Loucy (cell line): ENCODE results near the gene RNASE11.
"Not testable (repeated sequence)": the region's sequence is repeated elsewhere in the genome, so short reads cannot be mapped to it uniquely, and the experiment has no call there.

Experiments
- H2AFZ ChIP-seq: fragments of 200-600 bp; sonication (generic); 2 replicates; pipeline ENCODE4 v1.6.0; 2016; ENCODE audit warnings: antibody characterized with exemption, mild to moderate bottlenecking, low read length, moderate library complexity
- H3F3A ChIP-seq: fragments of 200-600 bp; 2 replicates; pipeline ENCODE4 v1.6.0; 2016; ENCODE audit warnings: antibody characterized with exemption, low read depth, mild to moderate bottlenecking
- H3K27me3 ChIP-seq: fragments of 200-600 bp; sonication (generic); 2 replicates; pipeline ENCODE4 v1.6.1; 2014; ENCODE audit warnings: low read length, mild to moderate bottlenecking; ENCODE audit not compliant: insufficient read depth, poor library complexity, severe bottlenecking
- H3K36me3 ChIP-seq: fragments of 200-600 bp; sonication (generic); 2 replicates; pipeline ENCODE4 v1.6.1; 2016; ENCODE audit warnings: low read length; ENCODE audit not compliant: insufficient read depth
- H3K4me1 ChIP-seq: fragments of 200-600 bp; sonication (generic); 2 replicates; pipeline ENCODE4 v1.5.1; 2014; ENCODE audit warnings: low read length, mild to moderate bottlenecking; ENCODE audit not compliant: insufficient read depth, poor library complexity, severe bottlenecking
- H3K4me2 ChIP-seq: fragments of 200-600 bp; sonication (generic); 2 replicates; pipeline ENCODE4 v1.6.0; 2014; ENCODE audit warnings: antibody characterized with exemption, low read length, low read depth, mild to moderate bottlenecking; ENCODE audit not compliant: poor library complexity, severe bottlenecking
- H3K4me3 ChIP-seq: fragments of 200-600 bp; sonication (generic); 2 replicates; pipeline ENCODE4 v1.5.1; 2014; ENCODE audit warnings: low read length, mild to moderate bottlenecking, mixed read lengths; ENCODE audit not compliant: poor library complexity, severe bottlenecking
- H3K79me2 ChIP-seq: fragments of 200-600 bp; sonication (generic); 2 replicates; pipeline ENCODE4 v1.6.1; 2014; ENCODE audit warnings: low read length; ENCODE audit not compliant: insufficient read depth
- H3K9ac ChIP-seq: fragments of 200-600 bp; sonication (generic); 2 replicates; pipeline ENCODE4 v1.6.0; 2014; ENCODE audit warnings: mild to moderate bottlenecking, low read depth, low read length, moderate library complexity; ENCODE audit not compliant: poor library complexity, severe bottlenecking
- H3K9me2 ChIP-seq: fragments of 200-600 bp; sonication (generic); replicated peaks from 2 replicates; pipeline ENCODE4 v1.6.1; 2016; ENCODE audit warnings: low read depth, low read length, mixed read lengths
- H3K9me3 ChIP-seq: fragments of 200-600 bp; sonication (generic); 2 replicates; pipeline ENCODE4 v1.6.1; 2014; ENCODE audit warnings: mild to moderate bottlenecking, antibody characterized with exemption, low read length, low read depth; ENCODE audit not compliant: insufficient read depth
- H4K20me1 ChIP-seq: fragments of 200-600 bp; sonication (generic); 2 replicates; pipeline ENCODE4 v1.6.0; 2014; ENCODE audit warnings: antibody characterized with exemption, low read length, mild to moderate bottlenecking; ENCODE audit not compliant: insufficient read depth, poor library complexity, severe bottlenecking
- EZH2phosphoT487 ChIP-seq: fragments of 200-600 bp; IDR thresholded peaks from 2 replicates; pipeline ENCODE4 v1.6.1; 2018; ENCODE audit warnings: antibody characterized with exemption, mild to moderate bottlenecking, moderate library complexity, borderline replicate concordance
- TF ChIP-seq, protein P1 (sequence below): fragments of 200-600 bp; sonication (generic); conservative IDR thresholded peaks from 2 replicates; pipeline ENCODE4 v1.5.1; 2014; ENCODE audit warnings: mild to moderate bottlenecking, antibody characterized with exemption, low read length

RNASE11 gene

DNA sequence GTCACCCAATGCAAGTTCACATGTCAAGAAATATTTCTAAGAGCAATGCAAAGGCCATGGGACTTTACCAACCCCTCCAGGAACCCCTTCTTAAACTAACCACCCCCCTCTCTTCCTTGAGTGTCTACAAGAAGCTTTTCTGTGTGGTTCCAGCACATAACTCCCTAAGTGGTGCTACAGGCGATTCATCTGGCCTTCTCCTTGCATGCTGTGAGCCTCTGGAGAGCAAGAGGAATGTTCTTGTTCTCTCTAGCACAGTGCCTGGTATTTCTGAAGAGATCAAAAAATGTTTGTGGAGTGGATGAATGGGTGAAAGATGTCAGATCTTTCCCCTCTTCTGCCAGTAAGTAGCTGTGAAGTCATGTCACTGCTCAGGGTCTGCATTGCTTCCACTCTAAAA is 9.3 kb upstream of the RNASE11 start:
- Histone ChIP-seq H3K4me3 (no peak overlapping the region), H3K4me1 (peaks cover 8% of the 10 kb centered on the region), H3K27me3 (no peaks in the 10 kb centered on the region), H4K20me1 (no peaks in the 10 kb centered on the region), H3K4me2 (no peak overlapping the region), H3K9me2 (no peaks in the 10 kb centered on the region), H3K79me2 (no peaks in the 10 kb centered on the region), H2AFZ (no peak overlapping the region), H3K36me3 (no peaks in the 10 kb centered on the region), H3K9me3 (no peaks in the 10 kb centered on the region), H3K9ac (no peak overlapping the region), H3F3A (no peaks in the 10 kb centered on the region)
- TF ChIP-seq EZH2phosphoT487, result no peak

DNA sequence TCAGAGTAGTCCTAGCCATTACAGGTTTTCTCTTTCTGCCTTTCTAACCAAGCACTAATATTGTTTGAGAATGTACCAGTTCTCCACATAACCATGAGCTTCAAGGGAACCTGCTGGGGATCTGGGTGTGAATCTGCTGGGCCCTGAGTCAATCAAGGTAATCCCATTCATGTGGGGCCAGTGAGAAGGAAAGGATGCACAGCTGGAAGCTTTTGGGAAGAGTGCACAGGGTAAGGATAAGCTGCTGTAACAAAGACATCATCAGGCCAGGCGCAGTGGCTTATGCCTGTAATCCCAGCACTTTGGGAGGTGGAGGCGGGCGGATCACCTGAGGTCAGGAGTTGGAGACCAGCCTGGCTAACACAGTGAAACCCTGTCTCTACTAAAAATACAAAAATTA is 7.9 kb upstream of the RNASE11 start:
- not testable (repeated sequence) for H2AFZ ChIP-seq, H3F3A ChIP-seq, H3K4me3 ChIP-seq, H3K9me2 ChIP-seq, H3K4me2 ChIP-seq, H3K27me3 ChIP-seq, H3K79me2 ChIP-seq, H3K9ac ChIP-seq, H3K4me1 ChIP-seq, H3K9me3 ChIP-seq, H4K20me1 ChIP-seq, H3K36me3 ChIP-seq

- H3K9ac ChIP-seq, result no peak overlapping the region
- H3F3A ChIP-seq, result no peaks in the 10 kb centered on the region
- no peaks in the 10 kb centered on the region for H3K9me2 ChIP-seq
- no peaks in the 10 kb centered on the region for H3K9me3 ChIP-seq
- no peak for TF ChIP-seq EZH2phosphoT487
- TF ChIP-seq, protein P1, sequence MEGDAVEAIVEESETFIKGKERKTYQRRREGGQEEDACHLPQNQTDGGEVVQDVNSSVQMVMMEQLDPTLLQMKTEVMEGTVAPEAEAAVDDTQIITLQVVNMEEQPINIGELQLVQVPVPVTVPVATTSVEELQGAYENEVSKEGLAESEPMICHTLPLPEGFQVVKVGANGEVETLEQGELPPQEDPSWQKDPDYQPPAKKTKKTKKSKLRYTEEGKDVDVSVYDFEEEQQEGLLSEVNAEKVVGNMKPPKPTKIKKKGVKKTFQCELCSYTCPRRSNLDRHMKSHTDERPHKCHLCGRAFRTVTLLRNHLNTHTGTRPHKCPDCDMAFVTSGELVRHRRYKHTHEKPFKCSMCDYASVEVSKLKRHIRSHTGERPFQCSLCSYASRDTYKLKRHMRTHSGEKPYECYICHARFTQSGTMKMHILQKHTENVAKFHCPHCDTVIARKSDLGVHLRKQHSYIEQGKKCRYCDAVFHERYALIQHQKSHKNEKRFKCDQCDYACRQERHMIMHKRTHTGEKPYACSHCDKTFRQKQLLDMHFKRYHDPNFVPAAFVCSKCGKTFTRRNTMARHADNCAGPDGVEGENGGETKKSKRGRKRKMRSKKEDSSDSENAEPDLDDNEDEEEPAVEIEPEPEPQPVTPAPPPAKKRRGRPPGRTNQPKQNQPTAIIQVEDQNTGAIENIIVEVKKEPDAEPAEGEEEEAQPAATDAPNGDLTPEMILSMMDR, result no peak
- H3K4me1 ChIP-seq, result peaks cover 8% of the 10 kb centered on the region
- no peaks in the 10 kb centered on the region for H4K20me1 ChIP-seq
- H3K36me3 ChIP-seq, result no peaks in the 10 kb centered on the region
- H3K4me2 ChIP-seq, result peak overlapping the region; percentile 15
- no peak overlapping the region for H3K4me3 ChIP-seq
- H2AFZ ChIP-seq, result no peak overlapping the region
- H3K27me3 ChIP-seq, result no peaks in the 10 kb centered on the region
- no peaks in the 10 kb centered on the region for H3K79me2 ChIP-seq
Measured at GRCh38 chr14:20592574-20592973, 4.8 kb upstream of the RNASE11 start.

DNA sequence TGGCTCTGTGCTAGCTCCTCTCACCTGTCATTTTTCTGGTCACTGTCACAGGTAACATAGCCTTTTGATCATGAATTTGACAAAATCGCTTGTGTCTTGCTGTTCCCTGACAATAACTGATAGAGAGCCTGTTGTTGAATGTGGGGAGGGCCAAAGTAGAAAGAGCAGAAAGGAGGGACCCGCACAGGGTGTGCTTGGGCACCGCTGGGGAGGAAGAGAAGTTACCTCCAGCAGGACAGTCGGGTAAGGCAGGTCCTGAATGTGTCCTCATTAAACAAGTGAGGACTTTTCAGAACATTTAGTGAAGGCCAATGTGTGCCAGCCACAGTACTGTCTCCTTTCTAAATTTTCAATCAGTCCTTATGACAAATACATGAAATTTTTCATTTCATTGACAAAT is 3.4 kb upstream of the RNASE11 start, which contains the start of gene RNASE12:
TSS of gene RNASE12 (minus strand) at position 142 of the 400 bp plus-strand sequence. CDS start 653 bp downstream, outside the sequence.
- TF ChIP-seq, protein P1, result no peak
- TF ChIP-seq EZH2phosphoT487, result no peak
- no peaks in the 10 kb centered on the region for H3K79me2 ChIP-seq
- H3K4me1 ChIP-seq, result peaks cover 8% of the 10 kb centered on the region
- H4K20me1 ChIP-seq, result no peaks in the 10 kb centered on the region
- no peak within 1 kb of the TSS for H2AFZ ChIP-seq
- no peaks in the 10 kb centered on the region for H3K27me3 ChIP-seq
- H3F3A ChIP-seq, result no peaks in the 10 kb centered on the region
- no peaks in the 10 kb centered on the region for H3K9me2 ChIP-seq
- peak within 1 kb of the TSS; percentile 15 for H3K4me2 ChIP-seq
- H3K9ac ChIP-seq, result no peak within 1 kb of the TSS
- H3K9me3 ChIP-seq, result no peaks in the 10 kb centered on the region
- no peak within 1 kb of the TSS for H3K4me3 ChIP-seq
- no peaks in the 10 kb centered on the region for H3K36me3 ChIP-seq
